ENCODE results near the gene SKOR2.

GRCh38 chr18:47253101-47253654, 1.7 kb upstream of the SKOR2 start:
- TF ChIP-seq, protein P1, sequence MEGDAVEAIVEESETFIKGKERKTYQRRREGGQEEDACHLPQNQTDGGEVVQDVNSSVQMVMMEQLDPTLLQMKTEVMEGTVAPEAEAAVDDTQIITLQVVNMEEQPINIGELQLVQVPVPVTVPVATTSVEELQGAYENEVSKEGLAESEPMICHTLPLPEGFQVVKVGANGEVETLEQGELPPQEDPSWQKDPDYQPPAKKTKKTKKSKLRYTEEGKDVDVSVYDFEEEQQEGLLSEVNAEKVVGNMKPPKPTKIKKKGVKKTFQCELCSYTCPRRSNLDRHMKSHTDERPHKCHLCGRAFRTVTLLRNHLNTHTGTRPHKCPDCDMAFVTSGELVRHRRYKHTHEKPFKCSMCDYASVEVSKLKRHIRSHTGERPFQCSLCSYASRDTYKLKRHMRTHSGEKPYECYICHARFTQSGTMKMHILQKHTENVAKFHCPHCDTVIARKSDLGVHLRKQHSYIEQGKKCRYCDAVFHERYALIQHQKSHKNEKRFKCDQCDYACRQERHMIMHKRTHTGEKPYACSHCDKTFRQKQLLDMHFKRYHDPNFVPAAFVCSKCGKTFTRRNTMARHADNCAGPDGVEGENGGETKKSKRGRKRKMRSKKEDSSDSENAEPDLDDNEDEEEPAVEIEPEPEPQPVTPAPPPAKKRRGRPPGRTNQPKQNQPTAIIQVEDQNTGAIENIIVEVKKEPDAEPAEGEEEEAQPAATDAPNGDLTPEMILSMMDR (IDR thresholded peaks at IDR 0.05): no peak
- no peak for TF ChIP-seq POLR2AphosphoS5 (IDR thresholded peaks at IDR 0.05; ENCODE audit: insufficient read depth in 1 of 2, low read depth in 1 of 2)

Data from vagina (tissue), 2 donors.